GM12878 (cell line): ENCODE results near the gene FTO. TPM values are rescaled to one million over a fixed set of nuclear protein-coding genes. Genes with fewer than 3 reads are reported as not detected.

Experiments
- ATAC-seq: fragments of 200-7000 bp; cut with Tn5 transposase; 3 replicates; pipeline ENCODE4 v1.9.1; 2020; ENCODE audit warnings: mild to moderate bottlenecking, moderate library complexity
- BruUV-seq: library from RNA; stranded (reverse); fragments of 400-500 nt; replicated peaks from 2 replicates; lab custom pipeline; 2021; lab: Mats Ljungman, UMichigan
- CTCF ChIA-PET: fragments of 300-600 bp; sonication (Branson Sonifier 250); formaldehyde crosslinking; extraction: SDS; loops from one replicate; lab custom pipeline; 2021; ENCODE audit warnings: inconsistent platforms; lab: Yijun Ruan, JAX
- POLR2A ChIA-PET: fragments of 350-600 bp; formaldehyde crosslinking; extraction: SDS; loops from one replicate; lab custom pipeline; 2021; ENCODE audit warnings: inconsistent platforms; lab: Charles Lee
- RAD21 ChIA-PET: fragments of 300-600 bp; sonication (Branson Sonifier 250); formaldehyde crosslinking; loops from one replicate; lab custom pipeline; 2023; ENCODE audit warnings: antibody characterized with exemption; ENCODE audit not compliant: unreplicated experiment; lab: Charles Lee
- SMC1A ChIA-PET: fragments of 300-600 bp; sonication (Branson Sonifier 250); formaldehyde crosslinking; loops from one replicate; lab custom pipeline; 2023; ENCODE audit not compliant: unreplicated experiment, uncharacterized antibody; lab: Charles Lee
- DNase-seq: peaks from one replicate; pipeline ENCODE4 v3.0.0-alpha.2; 2011; ENCODE audit warnings: low read depth, low spot score
- FAIRE-seq: peaks from 3 replicates; lab custom pipeline; 2011; peaks lifted over from hg19 to GRCh38; lab: Jason Lieb, UNC
- H2AFZ ChIP-seq: 2 replicates; pipeline ENCODE4 v1.6.0; 2011; ENCODE audit warnings: low read depth, low read length, control low read depth; ENCODE audit not compliant: control insufficient read depth
- H3K27ac ChIP-seq: 2 replicates; pipeline ENCODE4 v1.5.1; 2011; ENCODE audit warnings: control low read depth; ENCODE audit not compliant: control insufficient read depth, insufficient read depth
- H3K27me3 ChIP-seq, 2 experiments: replicated peaks in 1 of 2; 2 replicates each; pipeline versions ENCODE4 v1.6.0 to v1.6.1; 2011; ENCODE audit warnings: low read length in 1 of 2; ENCODE audit not compliant: control insufficient read depth in 2 of 2, insufficient read depth in 2 of 2
- H3K36me3 ChIP-seq, 2 experiments: 2 replicates each; pipeline ENCODE4 v1.5.1; 2011; ENCODE audit warnings: low read length in 1 of 2; ENCODE audit not compliant: control insufficient read depth in 2 of 2, insufficient read depth in 2 of 2
- H3K4me1 ChIP-seq: 2 replicates; pipeline ENCODE4 v1.6.1; 2011; ENCODE audit warnings: mild to moderate bottlenecking, low read length, moderate library complexity, mixed read lengths; ENCODE audit not compliant: control insufficient read depth, insufficient read depth
- H3K4me2 ChIP-seq: 2 replicates; pipeline ENCODE4 v1.6.0; 2011; ENCODE audit warnings: control low read depth; ENCODE audit not compliant: control insufficient read depth, insufficient read depth
- H3K4me3 ChIP-seq: fragments of 200-600 bp; sonication (generic); 2 replicates; pipeline ENCODE4 v1.5.1; 2016
- H3K79me2 ChIP-seq: 2 replicates; pipeline ENCODE4 v1.6.0; 2011; ENCODE audit warnings: low read length; ENCODE audit not compliant: control insufficient read depth, insufficient read depth
- H3K9ac ChIP-seq: 2 replicates; pipeline ENCODE4 v1.8.0; 2011; ENCODE audit warnings: low read length, control low read depth, mixed read lengths; ENCODE audit not compliant: control insufficient read depth, insufficient read depth
- H3K9me3 ChIP-seq: replicated peaks from 3 replicates; pipeline ENCODE4 v1.5.1; 2011; ENCODE audit warnings: mild to moderate bottlenecking, low read length; ENCODE audit not compliant: control insufficient read depth, insufficient read depth
- H4K20me1 ChIP-seq: 2 replicates; pipeline ENCODE4 v1.6.0; 2011; ENCODE audit not compliant: control insufficient read depth, insufficient read depth
- BACH1 ChIP-seq: fragments of 450-650 bp; IDR thresholded peaks from 2 replicates; pipeline ENCODE4 v1.6.1; 2017; ENCODE audit warnings: mild to moderate bottlenecking, borderline replicate concordance
- HDAC6 ChIP-seq: fragments of 200-600 bp; sonication (generic); IDR thresholded peaks from one replicate; pipeline ENCODE4 v1.8.0; 2017; ENCODE audit warnings: antibody characterized with exemption; ENCODE audit not compliant: unreplicated experiment
- JUNB ChIP-seq: IDR thresholded peaks from 2 replicates; pipeline ENCODE4 v1.6.1; 2016; ENCODE audit warnings: antibody characterized with exemption, mild to moderate bottlenecking
- MTA2 ChIP-seq: fragments of 450-650 bp; IDR thresholded peaks from 2 replicates; pipeline ENCODE4 v1.6.1; 2016; ENCODE audit warnings: low read depth, mild to moderate bottlenecking, moderate library complexity
- NFIC ChIP-seq: IDR thresholded peaks from 2 replicates; pipeline ENCODE4 v1.6.1; 2012; ENCODE audit warnings: low read depth, mild to moderate bottlenecking, inconsistent platforms, low read length, moderate library complexity
- NR2C2 ChIP-seq: IDR thresholded peaks from 2 replicates; pipeline ENCODE4 v1.6.1; 2011; ENCODE audit warnings: borderline replicate concordance, low read depth; ENCODE audit not compliant: control insufficient read depth, insufficient read length
- RAD21 ChIP-seq: IDR thresholded peaks from 2 replicates; pipeline ENCODE4 v1.6.1; 2011; ENCODE audit warnings: mild to moderate bottlenecking, low read depth, low read length, moderate library complexity; ENCODE audit not compliant: insufficient read depth
- RBBP5 ChIP-seq: fragments of 200-600 bp; sonication (generic); conservative IDR thresholded peaks from 2 replicates; pipeline ENCODE4 v1.6.1; 2016
- SP1 ChIP-seq: IDR thresholded peaks from one replicate; pipeline ENCODE4 v1.6.1; 2011; ENCODE audit warnings: low read depth, low read length
- TCF7 ChIP-seq: IDR thresholded peaks from 2 replicates; pipeline ENCODE4 v1.6.1; 2014; ENCODE audit warnings: antibody characterized with exemption, borderline replicate concordance
- WGBS: methylation state at CpG from one replicate; pipeline ENCODE4 v1.1.6; 2016; ENCODE audit warnings: low lambda C conversion rate; ENCODE audit not compliant: insufficient replicate concordance, insufficient coverage; ENCODE audit errors: missing lambda C conversion rate; 5-methylcytosine and 5-hydroxymethylcytosine counted together
- in situ Hi-C: fragments of 300-500 bp; cut with MboI; formaldehyde crosslinking; loops from 9 replicates; pipeline ENCODE4 v1.14.3; 2018; ENCODE audit warnings: mixed read lengths
- intact Hi-C: fragments of 100-400 bp; cut with micrococcal nuclease; formaldehyde crosslinking; loops from one replicate; pipeline ENCODE4 v1.14.2; 2022; ENCODE audit not compliant: unreplicated experiment
- polyA plus RNA-seq, 11 experiments: library from polyadenylated mRNA; depleted of rRNA in 4 of 11; unstranded in 6 of 11; stranded (reverse) in 5 of 11; fragments of >200 nt; fragmentation: Nextera tagmentation in 4 of 11; fragmentation: Illumina TruSeq in 1 of 11; extraction: Ambion mirVana in 4 of 11; extraction: Trizol in 1 of 11; gene quantifications; 1 replicate in 1 of 11; 2 replicates in 10 of 11; pipeline versions ENCODE4 v1.2.1 to v1.2.3, GENCODE V29; 2011 to 2016; ENCODE audit warnings: inconsistent platforms in 2 of 11, missing spikeins in 2 of 11, low read depth in 1 of 11
- total RNA-seq, 4 experiments: library from RNA; depleted of rRNA in 3 of 4; stranded (reverse); fragments of >200 nt in 3 of 4; fragmentation: Illumina TruSeq in 1 of 4; extraction: Trizol in 1 of 4; gene quantifications; 2 replicates each; pipeline versions ENCODE4 v1.2.1 to v1.2.3, GENCODE V29; 2013 to 2021
- TF ChIP-seq, protein P1 (sequence below): fragments of 450-650 bp; IDR thresholded peaks from 2 replicates; pipeline ENCODE4 v1.6.1; 2017; ENCODE audit warnings: mild to moderate bottlenecking, moderate library complexity
- TF ChIP-seq, protein P2 (sequence below): IDR thresholded peaks from 2 replicates; pipeline ENCODE4 v1.6.1; 2012; ENCODE audit warnings: low read length, inconsistent platforms
- TF ChIP-seq, protein P3 (sequence below): IDR thresholded peaks from 2 replicates; pipeline ENCODE4 v1.6.1; 2012; ENCODE audit warnings: low read depth, low read length, improper control_type of control experiment

FTO gene
- total and polyA plus RNA-seq, 10 of the 15 experiments (the other 5 are each of a cell fraction or from before 2014, with no cell fraction given): 20.1 to 55.0 (median 47.0) TPM

DNA sequence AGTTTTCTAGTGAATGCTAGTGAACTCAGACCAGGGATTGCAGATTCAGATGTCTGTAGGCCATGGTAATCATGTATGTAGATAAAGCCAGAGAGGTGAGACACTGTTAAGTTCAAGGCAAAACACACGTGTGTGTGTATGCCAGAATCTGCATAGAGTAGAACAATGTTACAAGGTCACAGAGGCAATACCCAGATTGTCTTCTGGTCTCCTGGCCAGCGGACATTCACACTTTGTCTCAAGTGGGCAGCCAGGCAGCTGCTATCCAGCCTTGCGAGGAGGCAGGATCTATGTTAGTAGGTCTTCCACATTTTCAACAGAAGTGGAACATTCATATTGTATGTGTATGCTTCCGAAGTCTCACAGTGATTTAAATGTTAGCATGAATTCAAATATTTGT is 244.4 kb downstream of the FTO start:
- in situ Hi-C loops: no loop called here
- SMC1A ChIA-PET: interaction anchor here (1.0 kb wide), 1 partner anchor 12 kb away, joined by 5 read pairs; no protein-coding TSS in a partner anchor
- H3K79me2 ChIP-seq: no peaks in the 10 kb centered on the region
- FAIRE-seq (no peak), ATAC-seq (no peak), DNase-seq (no peak)
- no peak overlapping the region for H3K27ac ChIP-seq
- BruUV-seq: no TSS peak
- H2AFZ ChIP-seq: no peak overlapping the region
- TF ChIP-seq RBBP5 (no peak), RAD21 (no peak), TCF7 (no peak), HDAC6 (no peak), BACH1 (no peak), SP1 (no peak), NR2C2 (no peak), JUNB (no peak), NFIC (no peak), MTA2 (no peak)
- TF ChIP-seq, protein P1, sequence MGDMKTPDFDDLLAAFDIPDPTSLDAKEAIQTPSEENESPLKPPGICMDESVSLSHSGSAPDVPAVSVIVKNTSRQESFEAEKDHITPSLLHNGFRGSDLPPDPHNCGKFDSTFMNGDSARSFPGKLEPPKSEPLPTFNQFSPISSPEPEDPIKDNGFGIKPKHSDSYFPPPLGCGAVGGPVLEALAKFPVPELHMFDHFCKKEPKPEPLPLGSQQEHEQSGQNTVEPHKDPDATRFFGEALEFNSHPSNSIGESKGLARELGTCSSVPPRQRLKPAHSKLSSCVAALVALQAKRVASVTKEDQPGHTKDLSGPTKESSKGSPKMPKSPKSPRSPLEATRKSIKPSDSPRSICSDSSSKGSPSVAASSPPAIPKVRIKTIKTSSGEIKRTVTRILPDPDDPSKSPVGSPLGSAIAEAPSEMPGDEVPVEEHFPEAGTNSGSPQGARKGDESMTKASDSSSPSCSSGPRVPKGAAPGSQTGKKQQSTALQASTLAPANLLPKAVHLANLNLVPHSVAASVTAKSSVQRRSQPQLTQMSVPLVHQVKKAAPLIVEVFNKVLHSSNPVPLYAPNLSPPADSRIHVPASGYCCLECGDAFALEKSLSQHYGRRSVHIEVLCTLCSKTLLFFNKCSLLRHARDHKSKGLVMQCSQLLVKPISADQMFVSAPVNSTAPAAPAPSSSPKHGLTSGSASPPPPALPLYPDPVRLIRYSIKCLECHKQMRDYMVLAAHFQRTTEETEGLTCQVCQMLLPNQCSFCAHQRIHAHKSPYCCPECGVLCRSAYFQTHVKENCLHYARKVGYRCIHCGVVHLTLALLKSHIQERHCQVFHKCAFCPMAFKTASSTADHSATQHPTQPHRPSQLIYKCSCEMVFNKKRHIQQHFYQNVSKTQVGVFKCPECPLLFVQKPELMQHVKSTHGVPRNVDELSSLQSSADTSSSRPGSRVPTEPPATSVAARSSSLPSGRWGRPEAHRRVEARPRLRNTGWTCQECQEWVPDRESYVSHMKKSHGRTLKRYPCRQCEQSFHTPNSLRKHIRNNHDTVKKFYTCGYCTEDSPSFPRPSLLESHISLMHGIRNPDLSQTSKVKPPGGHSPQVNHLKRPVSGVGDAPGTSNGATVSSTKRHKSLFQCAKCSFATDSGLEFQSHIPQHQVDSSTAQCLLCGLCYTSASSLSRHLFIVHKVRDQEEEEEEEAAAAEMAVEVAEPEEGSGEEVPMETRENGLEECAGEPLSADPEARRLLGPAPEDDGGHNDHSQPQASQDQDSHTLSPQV: no peak
- TF ChIP-seq, protein P2, sequence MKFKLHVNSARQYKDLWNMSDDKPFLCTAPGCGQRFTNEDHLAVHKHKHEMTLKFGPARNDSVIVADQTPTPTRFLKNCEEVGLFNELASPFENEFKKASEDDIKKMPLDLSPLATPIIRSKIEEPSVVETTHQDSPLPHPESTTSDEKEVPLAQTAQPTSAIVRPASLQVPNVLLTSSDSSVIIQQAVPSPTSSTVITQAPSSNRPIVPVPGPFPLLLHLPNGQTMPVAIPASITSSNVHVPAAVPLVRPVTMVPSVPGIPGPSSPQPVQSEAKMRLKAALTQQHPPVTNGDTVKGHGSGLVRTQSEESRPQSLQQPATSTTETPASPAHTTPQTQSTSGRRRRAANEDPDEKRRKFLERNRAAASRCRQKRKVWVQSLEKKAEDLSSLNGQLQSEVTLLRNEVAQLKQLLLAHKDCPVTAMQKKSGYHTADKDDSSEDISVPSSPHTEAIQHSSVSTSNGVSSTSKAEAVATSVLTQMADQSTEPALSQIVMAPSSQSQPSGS: no peak
- TF ChIP-seq, protein P3, sequence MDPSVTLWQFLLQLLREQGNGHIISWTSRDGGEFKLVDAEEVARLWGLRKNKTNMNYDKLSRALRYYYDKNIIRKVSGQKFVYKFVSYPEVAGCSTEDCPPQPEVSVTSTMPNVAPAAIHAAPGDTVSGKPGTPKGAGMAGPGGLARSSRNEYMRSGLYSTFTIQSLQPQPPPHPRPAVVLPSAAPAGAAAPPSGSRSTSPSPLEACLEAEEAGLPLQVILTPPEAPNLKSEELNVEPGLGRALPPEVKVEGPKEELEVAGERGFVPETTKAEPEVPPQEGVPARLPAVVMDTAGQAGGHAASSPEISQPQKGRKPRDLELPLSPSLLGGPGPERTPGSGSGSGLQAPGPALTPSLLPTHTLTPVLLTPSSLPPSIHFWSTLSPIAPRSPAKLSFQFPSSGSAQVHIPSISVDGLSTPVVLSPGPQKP: no peak
- POLR2A ChIA-PET: no interaction called here
- no peak overlapping the region for H3K9ac ChIP-seq
- no peaks in the 10 kb centered on the region for H3K36me3 ChIP-seq
- no peak overlapping the region for H3K4me2 ChIP-seq
- H4K20me1 ChIP-seq: no peaks in the 10 kb centered on the region
- no peaks in the 10 kb centered on the region for H3K27me3 ChIP-seq
- RAD21 ChIA-PET: no interaction called here
- H3K4me1 ChIP-seq: peaks cover 12% of the 10 kb centered on the region
- H3K9me3 ChIP-seq: no peaks in the 10 kb centered on the region
- H3K4me3 ChIP-seq: no peak overlapping the region
- CTCF ChIA-PET: interaction anchor here (1.3 kb wide), 1 partner anchor 205 kb away, joined by 3 read pairs; no protein-coding TSS in a partner anchor
- intact Hi-C loops: loop anchor here (5.0 kb wide), 2 partner anchors 329 to 1309 kb away; no protein-coding TSS in a partner anchor
- 94% methylated on average over 4 of the region's 4 CpGs for WGBS
